Activated CD8-positive, alpha-beta memory T cell treated with anti-CD3 and anti-CD28 coated beads, Interleukin-2, amount 10 ng/mL, durations not matched to agents 7 days and 5 days (primary cell): ENCODE results near the gene RBBP7. TPM values are rescaled to one million over a fixed set of nuclear protein-coding genes. Genes with fewer than 3 reads are reported as not detected.

Experiments used
- ATAC-seq: fragments of 150-1000 bp; cut with Tn5 transposase; one replicate; pipeline ENCODE4 v1.10.0; 2021; ENCODE audit warnings: moderate library complexity
- CTCF ChIA-PET: fragments of 350-600 bp; sonication (Branson Sonifier 250); formaldehyde crosslinking; loops from one replicate; lab custom pipeline; 2021; ENCODE audit warnings: antibody characterized with exemption; lab: Charles Lee
- DNase-seq: peaks from one replicate; pipeline ENCODE4 v3.0.0-alpha.2; 2020
- H3K27ac Mint-ChIP-seq: one replicate; pipeline ENCODE4 v1.8.0; 2021; ENCODE audit warnings: mild to moderate bottlenecking, mixed read lengths
- H3K27me3 Mint-ChIP-seq: one replicate; pipeline ENCODE4 v1.8.0; 2021; ENCODE audit warnings: mixed read lengths
- H3K36me3 Mint-ChIP-seq: one replicate; pipeline ENCODE4 v1.8.0; 2021; ENCODE audit warnings: mild to moderate bottlenecking, mixed read lengths
- H3K4me1 Mint-ChIP-seq: one replicate; pipeline ENCODE4 v1.8.0; 2021; ENCODE audit warnings: mixed read lengths
- H3K4me3 Mint-ChIP-seq: one replicate; pipeline ENCODE4 v1.8.0; 2021; ENCODE audit warnings: mild to moderate bottlenecking, moderate library complexity, mixed read lengths
- H3K9me3 Mint-ChIP-seq: one replicate; pipeline ENCODE4 v1.8.0; 2022; ENCODE audit warnings: low read depth, mixed read lengths
- total RNA-seq, 2 experiments: library from RNA; stranded (reverse); gene quantifications; one replicate each; pipeline ENCODE4 v1.2.3, GENCODE V29; 2021

The RBBP7 gene
- total RNA-seq, 2 experiments from 2014 or later, result 178 to 193 TPM

- Mint-ChIP-seq H3K4me3 (no peak overlapping the region), H3K36me3 (peaks cover 13% of the 10 kb centered on the region), H3K27me3 (no peaks in the 10 kb centered on the region), H3K4me1 (peaks cover 2% of the 10 kb centered on the region), H3K9me3 (no peaks in the 10 kb centered on the region), H3K27ac (no peak overlapping the region)
- CTCF ChIA-PET, result interaction anchor here (0.7 kb wide), 2 partner anchors 9 to 14 kb away, joined by 3 to 5 read pairs; no protein-coding TSS in a partner anchor
- ATAC-seq (no peak), DNase-seq (no peak)
Measured at GRCh38 chrX:16797841-16798240, 72.3 kb downstream of the RBBP7 start.

DNA sequence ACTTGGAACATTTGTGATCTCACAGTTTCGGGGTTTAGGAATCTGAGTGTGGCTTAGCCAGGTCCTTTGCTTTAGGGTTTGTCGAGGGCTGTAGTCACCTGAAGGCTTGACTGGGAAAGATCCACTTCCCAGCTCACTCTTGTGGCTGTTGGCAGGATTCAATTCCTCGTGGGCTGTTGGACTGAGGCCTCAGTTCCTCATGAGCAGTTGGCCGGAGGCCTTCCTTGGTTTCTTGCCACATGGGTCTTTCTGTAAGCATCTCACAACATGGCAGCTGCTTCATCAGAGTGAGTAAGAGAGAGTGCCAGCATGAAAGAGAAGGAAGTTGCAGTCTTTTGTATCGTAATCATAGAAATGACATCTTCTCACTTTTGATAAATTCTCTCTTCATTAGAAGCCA is 72.8 kb downstream of the RBBP7 start:
- ATAC-seq (no peak), DNase-seq (no peak)
- H3K4me1 Mint-ChIP-seq, result peaks cover 2% of the 10 kb centered on the region
- no peaks in the 10 kb centered on the region for H3K9me3 Mint-ChIP-seq
- no peaks in the 10 kb centered on the region for H3K27me3 Mint-ChIP-seq
- H3K27ac Mint-ChIP-seq, result no peak overlapping the region
- H3K36me3 Mint-ChIP-seq, result peaks cover 12% of the 10 kb centered on the region
- CTCF ChIA-PET, result no interaction called here
- no peak overlapping the region for H3K4me3 Mint-ChIP-seq

GRCh38 chrX:16796298-16796697 is 73.9 kb downstream of the RBBP7 start:
- Mint-ChIP-seq H3K4me3 (no peak overlapping the region), H3K9me3 (no peaks in the 10 kb centered on the region), H3K27me3 (no peaks in the 10 kb centered on the region), H3K4me1 (peaks cover 2% of the 10 kb centered on the region), H3K27ac (no peak overlapping the region), H3K36me3 (peaks cover 11% of the 10 kb centered on the region)
- ATAC-seq, result no peak
- CTCF ChIA-PET, result no interaction called here
- DNase-seq, result no peak

Other genes with a start within 250 kb of the RBBP7 start
- gene S100G, start 220.2 kb downstream of the RBBP7 start, total RNA-seq, result not detected
- gene CTPS2, start 157.7 kb downstream of the RBBP7 start, total RNA-seq, result 1 to 10 TPM; 5.6 to 6.6 TPM
- gene SYAP1, start 150.8 kb downstream of the RBBP7 start, total RNA-seq, result 10 to 100 TPM; 13.1 to 18.4 TPM
- 10 to 100 TPM; 10.2 to 13.2 TPM for gene TXLNG, start 83.9 kb downstream of the RBBP7 start, total RNA-seq
- gene REPS2, start 76.3 kb upstream of the RBBP7 start, total RNA-seq, result not detected